ENCODE results near the gene PDK1.
"Not testable (repeated sequence)": the region's sequence is repeated elsewhere in the genome, so short reads cannot be mapped to it uniquely, and the experiment has no call there.

The PDK1 gene

DNA sequence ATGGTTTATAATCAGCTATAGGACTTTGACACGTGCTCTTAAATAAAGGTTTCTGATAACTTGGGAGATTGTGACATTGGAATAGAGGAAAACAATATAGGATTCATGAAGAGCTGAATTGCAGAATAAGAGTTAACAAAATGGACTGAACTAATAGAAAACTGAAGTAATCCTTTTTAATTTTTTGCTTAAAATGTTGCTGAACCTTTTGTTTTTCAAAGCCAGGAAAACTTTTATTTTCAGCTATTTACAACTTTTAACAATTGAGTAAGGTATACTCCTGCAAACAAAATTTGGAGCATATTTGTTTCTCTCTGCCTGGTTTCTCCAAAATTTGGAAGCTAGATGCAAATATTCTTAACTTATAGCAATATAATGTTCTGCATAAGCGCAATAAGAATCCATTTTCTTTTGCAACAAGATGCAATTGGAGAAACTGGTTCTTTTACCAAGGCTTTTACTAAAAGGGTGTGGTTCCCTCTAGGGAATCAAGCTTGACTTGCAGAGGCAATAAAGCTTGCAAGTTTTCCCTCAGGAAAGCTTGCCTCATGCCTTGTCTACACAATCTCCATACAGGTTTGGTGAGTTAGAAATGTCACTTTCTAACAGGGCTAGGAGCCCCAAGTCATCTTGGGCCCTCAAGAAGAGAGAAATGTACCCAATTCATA lies 10.3 kb upstream of the PDK1 start:
- intact Hi-C loops (cut with DNase I; ENCODE audit: low total_unique reads), result no loop called here
- H3K4me3 ChIP-seq, result no peak overlapping the region

GRCh38 chr2:172549131-172549530 lies 6.8 kb upstream of the PDK1 start:
- Histone ChIP-seq H3K27me3 (no peaks in the 10 kb centered on the region), H3K27ac (no peak overlapping the region), H3K36me3 (no peaks in the 10 kb centered on the region), H3K9me3 (no peaks in the 10 kb centered on the region), H3K4me1 (no peaks in the 10 kb centered on the region), H3K4me3 (no peak overlapping the region)
- intact Hi-C loops (cut with DNase I; ENCODE audit: low total_unique reads), result no loop called here
- TF ChIP-seq, protein P1, sequence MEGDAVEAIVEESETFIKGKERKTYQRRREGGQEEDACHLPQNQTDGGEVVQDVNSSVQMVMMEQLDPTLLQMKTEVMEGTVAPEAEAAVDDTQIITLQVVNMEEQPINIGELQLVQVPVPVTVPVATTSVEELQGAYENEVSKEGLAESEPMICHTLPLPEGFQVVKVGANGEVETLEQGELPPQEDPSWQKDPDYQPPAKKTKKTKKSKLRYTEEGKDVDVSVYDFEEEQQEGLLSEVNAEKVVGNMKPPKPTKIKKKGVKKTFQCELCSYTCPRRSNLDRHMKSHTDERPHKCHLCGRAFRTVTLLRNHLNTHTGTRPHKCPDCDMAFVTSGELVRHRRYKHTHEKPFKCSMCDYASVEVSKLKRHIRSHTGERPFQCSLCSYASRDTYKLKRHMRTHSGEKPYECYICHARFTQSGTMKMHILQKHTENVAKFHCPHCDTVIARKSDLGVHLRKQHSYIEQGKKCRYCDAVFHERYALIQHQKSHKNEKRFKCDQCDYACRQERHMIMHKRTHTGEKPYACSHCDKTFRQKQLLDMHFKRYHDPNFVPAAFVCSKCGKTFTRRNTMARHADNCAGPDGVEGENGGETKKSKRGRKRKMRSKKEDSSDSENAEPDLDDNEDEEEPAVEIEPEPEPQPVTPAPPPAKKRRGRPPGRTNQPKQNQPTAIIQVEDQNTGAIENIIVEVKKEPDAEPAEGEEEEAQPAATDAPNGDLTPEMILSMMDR (IDR thresholded peaks at IDR 0.05), result no peak
- no peak for DNase-seq

More for the DNA sequence above, 10.3 kb upstream of the PDK1 start:
- Histone ChIP-seq H3K36me3 (no peaks in the 10 kb centered on the region), H3K27me3 (no peaks in the 10 kb centered on the region), H3K4me1 (no peaks in the 10 kb centered on the region), H3K9me3 (no peaks in the 10 kb centered on the region), H3K27ac (no peak overlapping the region)
- TF ChIP-seq, protein P1 (IDR thresholded peaks at IDR 0.05), result no peak
- DNase-seq, result no peak

GRCh38 chr2:172549802-172550201 lies 6.1 kb upstream of the PDK1 start:
- H3K4me3 ChIP-seq; H3K27ac ChIP-seq; intact Hi-C loops (cut with DNase I; ENCODE audit: low total_unique reads); DNase-seq; H3K27me3 ChIP-seq; H3K9me3 ChIP-seq; H3K4me1 ChIP-seq; H3K36me3 ChIP-seq: not testable (repeated sequence)

GRCh38 chr2:172550419-172550818 lies 5.5 kb upstream of the PDK1 start:
- no peaks in the 10 kb centered on the region for H3K4me1 ChIP-seq
- H3K9me3 ChIP-seq, result no peaks in the 10 kb centered on the region
- no peak overlapping the region for H3K4me3 ChIP-seq
- no peaks in the 10 kb centered on the region for H3K27me3 ChIP-seq
- TF ChIP-seq, protein P1 (IDR thresholded peaks at IDR 0.05), result no peak
- intact Hi-C loops (cut with DNase I; ENCODE audit: low total_unique reads), result no loop called here
- no peaks in the 10 kb centered on the region for H3K36me3 ChIP-seq
- DNase-seq, result no peak
- no peak overlapping the region for H3K27ac ChIP-seq

DNA sequence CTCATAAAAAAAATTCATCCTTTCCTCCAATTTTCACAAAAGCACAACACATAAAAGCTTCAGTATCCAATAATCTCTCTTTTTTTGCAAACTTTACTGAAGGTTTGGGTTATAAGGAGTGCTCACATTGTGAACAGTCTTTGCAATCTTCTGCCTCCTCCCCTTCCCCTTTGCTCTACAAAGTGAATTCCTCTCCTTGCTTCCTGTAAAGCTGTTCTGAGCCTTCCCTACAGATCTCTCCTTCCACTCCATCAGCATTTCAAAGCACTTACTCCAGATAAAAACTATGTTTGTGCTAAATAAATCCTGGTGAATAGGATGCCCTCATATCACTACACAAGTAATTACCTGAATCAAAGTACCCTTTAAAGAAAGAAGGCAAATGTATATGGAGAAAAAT lies 4.6 kb upstream of the PDK1 start:
- Histone ChIP-seq H3K9me3 (no peaks in the 10 kb centered on the region), H3K27ac (no peak overlapping the region), H3K36me3 (no peaks in the 10 kb centered on the region), H3K4me3 (no peak overlapping the region), H3K27me3 (no peaks in the 10 kb centered on the region), H3K4me1 (no peaks in the 10 kb centered on the region)
- DNase-seq, result no peak
- TF ChIP-seq, protein P1 (IDR thresholded peaks at IDR 0.05), result no peak
- intact Hi-C loops (cut with DNase I; ENCODE audit: low total_unique reads), result no loop called here

- Histone ChIP-seq H3K4me1 (peaks cover 0 to 12% (median 3%) of the 10 kb centered on the region in 4 donors), H3K9me3 (no peaks in the 10 kb centered on the region), H3K27me3 (no peaks in the 10 kb centered on the region), H3K27ac (no peak overlapping the region), H3K36me3 (no peaks in the 10 kb centered on the region), H3K4me3 (no peak overlapping the region)
- DNase-seq, result no peak
- TF ChIP-seq, protein P1 (IDR thresholded peaks at IDR 0.05), result no peak
- intact Hi-C loops (cut with DNase I; ENCODE audit: low total_unique reads), result no loop called here
Observed at GRCh38 chr2:172552547-172553291, 3.2 kb upstream of the PDK1 start.
